Activated T-helper 17 cell treated with anti-CD3 and anti-CD28 coated beads, Interleukin-2, amount 50 U/mL, for 72 hours (primary cell): ENCODE results near the gene NPPA. TPM values are rescaled to one million over a fixed set of nuclear protein-coding genes. Genes with fewer than 3 reads are reported as not detected.

Experiments used
- ATAC-seq: fragments of 150-1000 bp; cut with Tn5 transposase; replicated peaks from 2 replicates; pipeline ENCODE4 v1.10.0; 2021; ENCODE audit warnings: mild to moderate bottlenecking, moderate library complexity
- H3K27ac Mint-ChIP-seq: one replicate; pipeline ENCODE4 v1.8.0; 2022; ENCODE audit warnings: mixed read lengths
- H3K27me3 Mint-ChIP-seq: one replicate; pipeline ENCODE4 v1.8.0; 2022; ENCODE audit warnings: mixed read lengths
- H3K36me3 Mint-ChIP-seq: one replicate; pipeline ENCODE4 v1.8.0; 2022; ENCODE audit warnings: low read depth, mild to moderate bottlenecking, mixed read lengths
- H3K4me1 Mint-ChIP-seq: one replicate; pipeline ENCODE4 v1.8.0; 2022; ENCODE audit warnings: mixed read lengths
- H3K4me3 Mint-ChIP-seq: one replicate; pipeline ENCODE4 v1.8.0; 2022; ENCODE audit warnings: mild to moderate bottlenecking, mixed read lengths
- H3K9me3 Mint-ChIP-seq: one replicate; pipeline ENCODE4 v1.8.0; 2022; ENCODE audit warnings: mixed read lengths
- total RNA-seq, 2 donors: library from RNA; stranded (reverse); gene quantifications; one replicate each; pipeline ENCODE4 v1.2.3, GENCODE V29; 2022

Gene NPPA
- total RNA-seq, 2 donors from 2014 or later: not detected

DNA sequence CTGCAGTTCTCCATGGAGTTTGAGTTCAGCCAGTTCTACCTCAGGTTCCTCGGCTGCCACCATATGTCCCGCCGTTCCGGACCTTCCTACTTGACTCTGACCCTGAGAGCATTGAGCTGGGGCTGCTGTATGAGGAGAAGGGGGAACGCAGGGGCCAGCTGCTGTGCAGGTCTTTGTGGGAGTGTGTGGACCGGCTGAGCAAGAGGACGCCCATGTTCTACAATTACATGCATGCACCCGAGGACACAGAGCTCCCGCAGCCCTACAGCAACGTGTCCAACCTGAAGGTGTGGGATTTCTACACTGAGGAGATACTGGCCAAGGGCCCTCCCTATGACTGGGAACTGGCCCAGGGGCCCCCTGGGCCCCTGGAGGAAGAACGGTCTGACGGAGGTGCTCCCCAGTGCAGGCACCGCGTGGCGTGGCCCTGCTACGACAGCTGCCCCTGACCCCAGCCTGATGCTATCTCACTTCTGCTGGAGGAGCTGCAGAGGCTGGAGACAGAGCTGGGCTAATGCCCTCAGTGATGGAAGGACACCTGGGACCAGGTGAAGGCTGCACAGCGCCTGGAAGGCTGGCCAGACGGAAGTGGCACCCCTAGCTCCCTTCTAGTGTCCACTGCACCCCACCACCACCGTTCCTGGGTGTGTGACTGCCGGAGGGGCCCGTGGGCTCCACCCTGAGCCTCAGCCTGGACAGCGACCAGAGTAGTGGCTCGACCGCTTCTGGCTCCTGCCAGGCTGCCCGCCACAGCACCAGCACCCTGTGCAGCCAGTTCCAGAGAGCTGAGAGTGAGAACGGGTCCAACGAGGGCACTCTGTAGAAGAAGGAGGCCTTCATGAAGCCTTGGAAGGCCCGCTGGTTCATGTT is 32.0 kb upstream of the NPPA start:
- Mint-ChIP-seq H3K9me3 (no peaks in the 10 kb centered on the region), H3K4me1 (no peaks in the 10 kb centered on the region), H3K27ac (no peak overlapping the region), H3K36me3 (no peaks in the 10 kb centered on the region), H3K4me3 (no peak overlapping the region), H3K27me3 (peaks cover 22% of the 10 kb centered on the region)
- no peak for ATAC-seq

- Mint-ChIP-seq H3K9me3 (no peaks in the 10 kb centered on the region), H3K4me1 (no peaks in the 10 kb centered on the region), H3K36me3 (no peaks in the 10 kb centered on the region), H3K4me3 (no peak overlapping the region), H3K27ac (no peak overlapping the region), H3K27me3 (peaks cover 23% of the 10 kb centered on the region)
- ATAC-seq: no peak
These were observed 31.3 kb upstream of the NPPA start for GRCh38 chr1:11878891-11879190.

- no peak for ATAC-seq
- Mint-ChIP-seq H3K27me3 (peaks cover 26% of the 10 kb centered on the region), H3K36me3 (no peaks in the 10 kb centered on the region), H3K4me1 (no peaks in the 10 kb centered on the region), H3K4me3 (no peak overlapping the region), H3K27ac (no peak overlapping the region), H3K9me3 (no peaks in the 10 kb centered on the region)
These were observed 30.7 kb upstream of the NPPA start for GRCh38 chr1:11878081-11878890.

GRCh38 chr1:11877074-11877473 is 29.5 kb upstream of the NPPA start:
- H3K9me3 Mint-ChIP-seq: no peaks in the 10 kb centered on the region
- no peaks in the 10 kb centered on the region for H3K36me3 Mint-ChIP-seq
- H3K4me1 Mint-ChIP-seq: no peaks in the 10 kb centered on the region
- ATAC-seq: no peak
- H3K27ac Mint-ChIP-seq: no peak overlapping the region
- peaks cover 22% of the 10 kb centered on the region for H3K27me3 Mint-ChIP-seq
- no peak overlapping the region for H3K4me3 Mint-ChIP-seq

DNA sequence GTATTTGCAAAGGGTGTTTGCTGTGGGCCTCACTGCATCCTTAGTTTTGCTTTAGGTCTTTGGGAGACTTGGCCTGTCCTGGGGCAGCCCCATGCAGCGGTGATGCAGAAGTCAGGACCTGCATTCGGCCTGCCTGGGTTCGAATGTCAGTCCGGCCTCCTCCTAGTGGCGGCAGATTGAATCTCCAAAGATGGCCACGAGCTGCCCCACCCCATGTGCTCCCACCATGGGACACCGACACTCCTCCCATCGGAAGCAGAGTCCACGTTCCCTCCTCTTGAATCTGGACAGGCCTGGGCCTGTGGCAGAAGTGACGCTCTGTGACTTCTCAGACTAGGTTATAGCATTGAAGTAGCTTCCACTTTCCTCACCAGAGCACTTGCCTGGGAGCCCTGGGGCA is 27.5 kb upstream of the NPPA start:
- Mint-ChIP-seq H3K4me3 (no peak overlapping the region), H3K9me3 (no peaks in the 10 kb centered on the region), H3K27ac (no peak overlapping the region), H3K4me1 (no peaks in the 10 kb centered on the region), H3K27me3 (peaks cover 27% of the 10 kb centered on the region), H3K36me3 (no peaks in the 10 kb centered on the region)
- ATAC-seq: no peak

DNA sequence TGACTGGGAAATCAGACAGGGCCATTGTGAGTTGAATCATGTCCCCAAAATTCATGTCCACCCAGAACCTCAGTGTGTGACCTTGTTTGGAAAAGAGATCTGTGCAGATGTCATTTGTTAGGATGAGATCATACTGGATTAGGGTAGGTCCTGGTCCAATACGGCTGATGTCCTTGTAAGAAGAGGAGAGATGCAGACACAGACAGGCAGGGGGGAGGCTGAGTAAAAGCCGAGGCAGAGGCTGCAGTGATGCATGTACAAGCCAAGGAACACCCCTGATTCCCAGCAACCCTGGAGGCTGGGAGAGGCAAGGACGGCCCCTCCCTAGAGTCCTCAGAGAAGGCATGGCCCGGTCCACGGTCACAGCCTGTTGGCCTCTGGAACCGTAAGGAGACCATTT is 27.0 kb upstream of the NPPA start:
- no peaks in the 10 kb centered on the region for H3K4me1 Mint-ChIP-seq
- no peaks in the 10 kb centered on the region for H3K9me3 Mint-ChIP-seq
- H3K27me3 Mint-ChIP-seq: peaks cover 30% of the 10 kb centered on the region
- no peak overlapping the region for H3K4me3 Mint-ChIP-seq
- ATAC-seq: no peak
- no peak overlapping the region for H3K27ac Mint-ChIP-seq
- H3K36me3 Mint-ChIP-seq: no peaks in the 10 kb centered on the region

DNA sequence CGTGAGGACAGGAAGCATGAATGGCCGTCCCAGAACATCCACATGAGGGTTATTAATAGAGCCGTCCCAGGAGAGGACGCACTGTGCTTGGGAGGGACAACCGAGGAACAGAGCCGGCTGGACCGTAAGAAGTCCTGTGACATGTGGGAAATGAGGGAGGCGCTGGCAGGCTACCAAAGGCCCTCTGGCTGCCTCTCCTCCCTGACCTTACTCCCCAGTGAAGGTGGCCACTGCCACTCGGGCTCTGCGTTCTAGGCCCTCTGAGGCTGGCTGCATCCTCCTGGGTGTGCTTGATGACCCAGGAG is 26.6 kb upstream of the NPPA start:
- no peaks in the 10 kb centered on the region for H3K9me3 Mint-ChIP-seq
- H3K27ac Mint-ChIP-seq: no peak overlapping the region
- H3K4me1 Mint-ChIP-seq: no peaks in the 10 kb centered on the region
- H3K36me3 Mint-ChIP-seq: no peaks in the 10 kb centered on the region
- no peak overlapping the region for H3K4me3 Mint-ChIP-seq
- no peak for ATAC-seq
- peaks cover 33% of the 10 kb centered on the region for H3K27me3 Mint-ChIP-seq

DNA sequence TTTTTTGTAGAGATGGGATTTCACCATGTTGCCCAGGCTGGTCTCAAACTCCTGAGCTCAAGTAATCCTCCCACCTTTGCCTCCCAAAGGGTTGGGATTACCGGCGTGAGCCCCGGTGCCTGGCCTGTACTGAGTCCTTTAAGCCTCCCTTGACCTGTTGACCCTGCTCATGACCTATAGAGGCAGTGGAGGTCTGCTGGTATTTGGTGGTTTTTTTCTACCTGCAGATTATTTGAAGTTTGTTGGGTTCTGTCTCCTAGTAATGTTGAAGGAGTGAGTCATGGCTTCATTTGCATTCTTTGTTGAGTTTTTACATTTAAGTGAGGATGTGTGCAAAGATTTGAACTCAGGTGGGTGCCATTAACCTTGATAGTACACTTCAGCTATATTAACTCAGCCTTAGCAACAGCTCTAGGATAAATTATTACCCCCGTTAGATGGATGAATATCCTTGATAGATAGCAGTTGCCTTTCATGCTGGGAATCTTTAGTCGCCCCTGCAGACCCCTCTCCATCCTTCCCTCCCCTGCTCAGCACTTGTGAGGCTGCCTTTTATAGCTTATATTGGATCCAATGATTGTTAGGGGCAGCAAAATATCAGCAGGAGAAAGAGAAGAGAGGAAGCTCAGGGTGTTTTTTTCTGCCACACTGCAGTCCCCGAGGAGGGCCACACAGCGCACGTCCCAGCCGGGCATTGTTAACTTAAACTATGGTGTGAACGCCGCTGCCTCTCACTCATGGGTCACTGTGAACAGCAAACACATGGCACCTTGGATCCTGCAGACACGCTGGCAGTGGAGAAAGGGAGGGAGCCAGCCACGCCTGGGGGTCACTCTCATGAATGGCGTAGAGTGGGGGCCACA is 26.0 kb upstream of the NPPA start:
- H3K27me3 Mint-ChIP-seq: peaks cover 33% of the 10 kb centered on the region
- no peaks in the 10 kb centered on the region for H3K9me3 Mint-ChIP-seq
- no peak overlapping the region for H3K4me3 Mint-ChIP-seq
- no peaks in the 10 kb centered on the region for H3K4me1 Mint-ChIP-seq
- no peak overlapping the region for H3K27ac Mint-ChIP-seq
- ATAC-seq: no peak
- H3K36me3 Mint-ChIP-seq: no peaks in the 10 kb centered on the region

DNA sequence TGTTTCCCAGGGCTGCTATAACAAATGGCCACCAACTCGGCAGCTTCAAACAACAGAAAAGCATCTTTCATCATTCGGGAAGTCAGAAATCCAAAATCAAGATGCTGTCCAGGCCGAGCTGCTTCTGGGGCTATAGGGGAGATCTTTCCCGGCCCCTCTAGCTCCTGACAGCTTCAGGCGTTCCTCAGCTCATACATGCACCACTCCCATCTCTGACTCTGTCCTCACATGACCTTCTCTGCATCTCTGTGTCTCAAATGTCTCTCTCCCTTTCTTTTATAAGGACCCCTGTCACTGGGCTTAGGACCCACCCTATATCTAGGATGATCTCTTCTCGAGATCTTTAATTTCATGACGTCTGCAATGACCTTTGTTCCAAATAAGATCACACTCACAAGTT is 25.0 kb upstream of the NPPA start:
- Mint-ChIP-seq H3K4me3 (no peak overlapping the region), H3K4me1 (no peaks in the 10 kb centered on the region), H3K9me3 (no peaks in the 10 kb centered on the region), H3K27ac (no peak overlapping the region), H3K36me3 (no peaks in the 10 kb centered on the region), H3K27me3 (peaks cover 33% of the 10 kb centered on the region)
- no peak for ATAC-seq

DNA sequence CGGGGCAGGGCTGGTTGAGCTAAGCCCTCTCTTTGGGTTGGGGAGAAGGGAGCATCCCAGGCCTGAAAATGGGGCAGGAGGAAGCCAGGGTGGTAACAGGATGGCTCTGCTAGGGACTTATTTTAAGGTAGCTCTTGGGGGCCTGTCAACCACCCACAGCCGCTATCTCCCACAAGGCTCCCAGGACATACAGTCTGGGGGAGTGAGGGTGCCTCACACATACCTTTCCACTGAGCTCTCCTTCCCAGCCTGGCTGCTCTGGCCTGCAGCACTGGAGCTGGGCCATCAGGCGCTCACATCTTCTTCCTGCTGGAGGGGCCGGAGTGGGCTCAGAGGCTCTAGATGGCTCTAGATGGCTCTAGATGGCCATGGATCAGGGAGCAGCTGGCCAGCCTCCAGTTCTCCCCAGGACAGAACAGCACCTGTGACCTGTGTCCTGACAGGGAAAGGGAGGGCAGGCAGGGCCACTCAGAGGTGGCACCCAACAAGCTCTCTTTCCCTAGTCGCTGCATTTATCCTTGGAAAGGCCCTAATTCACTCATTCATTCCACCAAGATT is 22.1 kb upstream of the NPPA start:
- no peak overlapping the region for H3K27ac Mint-ChIP-seq
- H3K9me3 Mint-ChIP-seq: no peaks in the 10 kb centered on the region

DNA sequence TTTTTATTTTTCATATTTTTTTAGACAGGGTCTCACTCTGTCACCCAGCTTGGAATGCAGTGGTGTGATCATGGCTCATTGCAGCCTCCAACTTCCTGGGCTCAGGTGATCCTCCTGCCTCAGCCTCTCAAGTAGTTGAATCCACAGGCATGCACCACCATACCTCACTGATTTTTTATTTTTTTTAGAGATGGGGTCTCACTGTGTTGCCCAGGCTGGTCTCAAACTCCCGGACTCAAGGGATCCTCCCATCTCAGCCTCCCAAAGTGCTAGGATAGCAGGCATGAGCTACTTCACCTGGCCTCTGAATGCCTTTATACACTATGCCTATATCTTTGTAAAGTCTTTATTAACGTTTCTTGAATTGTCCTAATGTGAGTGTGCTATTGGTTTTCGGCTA is 21.5 kb upstream of the NPPA start:
- Mint-ChIP-seq H3K9me3 (no peaks in the 10 kb centered on the region), H3K27me3 (peaks cover 30% of the 10 kb centered on the region), H3K36me3 (no peaks in the 10 kb centered on the region), H3K4me3 (no peak overlapping the region), H3K27ac (no peak overlapping the region), H3K4me1 (no peaks in the 10 kb centered on the region)
- no peak for ATAC-seq

More for the DNA sequence above, 22.1 kb upstream of the NPPA start:
- no peaks in the 10 kb centered on the region for H3K4me1 Mint-ChIP-seq
- H3K4me3 Mint-ChIP-seq: no peak overlapping the region
- H3K36me3 Mint-ChIP-seq: no peaks in the 10 kb centered on the region
- ATAC-seq: no peak
- peaks cover 29% of the 10 kb centered on the region for H3K27me3 Mint-ChIP-seq

- no peak overlapping the region for H3K27ac Mint-ChIP-seq
- H3K27me3 Mint-ChIP-seq: peaks cover 28% of the 10 kb centered on the region
- no peaks in the 10 kb centered on the region for H3K4me1 Mint-ChIP-seq
- no peaks in the 10 kb centered on the region for H3K36me3 Mint-ChIP-seq
- ATAC-seq: no peak
- no peak overlapping the region for H3K4me3 Mint-ChIP-seq
- no peaks in the 10 kb centered on the region for H3K9me3 Mint-ChIP-seq
These were observed 20.9 kb upstream of the NPPA start for GRCh38 chr1:11868331-11868980.

GRCh38 chr1:11862890-11863289 is 15.3 kb upstream of the NPPA start:
- Mint-ChIP-seq H3K27ac (no peak overlapping the region), H3K4me1 (no peaks in the 10 kb centered on the region), H3K4me3 (no peak overlapping the region), H3K36me3 (no peaks in the 10 kb centered on the region), H3K9me3 (no peaks in the 10 kb centered on the region), H3K27me3 (peaks cover 39% of the 10 kb centered on the region)
- ATAC-seq: no peak

DNA sequence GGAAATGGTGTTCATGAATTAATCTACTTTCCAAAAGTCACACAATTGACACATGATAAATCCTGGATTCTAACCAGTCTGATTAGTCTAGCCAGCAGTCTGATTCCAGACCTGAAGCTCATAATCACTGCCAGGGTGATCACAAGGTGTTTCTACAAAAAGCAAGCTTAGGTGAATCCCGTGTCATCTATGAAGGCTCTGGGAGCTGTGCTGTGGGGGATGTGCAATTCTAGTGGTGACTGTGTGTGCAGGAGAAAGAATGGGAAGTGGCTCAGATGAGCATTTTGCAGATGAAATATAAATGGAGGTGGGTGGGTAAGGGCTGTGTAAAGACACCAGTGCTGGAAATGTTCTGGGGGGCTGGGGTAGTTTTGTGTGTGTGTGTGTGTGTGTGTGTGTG is 13.0 kb upstream of the NPPA start:
- no peak for ATAC-seq
- H3K4me3 Mint-ChIP-seq: no peak overlapping the region
- no peak overlapping the region for H3K27ac Mint-ChIP-seq
- H3K9me3 Mint-ChIP-seq: no peaks in the 10 kb centered on the region
- peaks cover 46% of the 10 kb centered on the region for H3K27me3 Mint-ChIP-seq
- no peaks in the 10 kb centered on the region for H3K36me3 Mint-ChIP-seq
- no peaks in the 10 kb centered on the region for H3K4me1 Mint-ChIP-seq
